Uterus (tissue), 2 donors: ENCODE results near the gene GNAO1.

Source experiments
- CTCF ChIP-seq, 4 experiments: fragments of 200-600 bp in 2 of 4; fragments of 450-650 bp in 2 of 4; sonication (generic) in 2 of 4; IDR thresholded peaks; one replicate each; pipeline ENCODE4 v1.5.1; 2016 to 2019; ENCODE audit warnings: antibody characterized with exemption in 4 of 4, mild to moderate bottlenecking in 2 of 4, moderate library complexity in 1 of 4
- POLR2A ChIP-seq, 2 donors: fragments of 450-650 bp; IDR thresholded peaks; one replicate each; pipeline ENCODE4 v1.6.1; 2016; ENCODE audit warnings: antibody characterized with exemption in 2 of 2, mild to moderate bottlenecking in 1 of 2, moderate library complexity in 1 of 2

- TF ChIP-seq CTCF (IDR thresholded peaks at IDR 0.05) (no peak), POLR2A (IDR thresholded peaks at IDR 0.05) (no peak)
These were observed 103.9 kb downstream of the GNAO1 start for GRCh38 chr16:56295059-56295665.
